GM21529 (cell line): ENCODE results near the gene CCDC152.
"Not testable (repeated sequence)": the region's sequence is repeated elsewhere in the genome, so short reads cannot be mapped to it uniquely, and the experiment has no call there.

Experiments used
- ATAC-seq: cut with Tn5 transposase; IDR thresholded peaks from one replicate; pipeline ENCODE4 v1.9.1; 2021; ENCODE audit not compliant: unreplicated experiment

Gene CCDC152

DNA sequence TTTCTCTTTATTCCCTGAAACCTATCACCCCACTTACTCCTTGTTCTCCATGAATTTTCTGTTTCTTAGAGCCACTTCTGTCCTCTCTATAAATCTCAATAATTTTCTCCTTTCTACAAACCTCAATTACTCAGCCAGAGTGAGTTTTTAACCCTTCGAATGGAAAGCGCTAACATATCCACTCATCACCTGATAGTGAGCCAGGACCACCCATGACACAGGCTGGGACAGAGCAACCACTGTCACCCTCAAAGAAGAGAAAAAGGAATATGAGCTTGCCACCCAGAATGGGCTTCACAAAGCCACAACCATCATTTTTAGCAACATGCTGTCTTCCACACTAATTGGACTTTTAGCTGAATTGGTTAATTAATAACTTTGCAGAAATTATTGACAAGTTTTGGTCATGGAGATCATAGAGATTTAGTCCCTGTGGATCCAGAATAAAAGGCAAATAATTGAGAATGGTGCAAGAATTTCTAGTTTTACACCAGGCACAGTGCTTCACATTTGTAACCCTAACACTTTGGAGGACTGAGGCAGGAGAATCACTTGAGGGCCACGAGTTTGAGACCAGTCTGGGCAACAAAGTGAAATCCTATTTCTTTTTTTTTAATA, 87.2 kb downstream of the CCDC152 start:
- no peak for ATAC-seq

DNA sequence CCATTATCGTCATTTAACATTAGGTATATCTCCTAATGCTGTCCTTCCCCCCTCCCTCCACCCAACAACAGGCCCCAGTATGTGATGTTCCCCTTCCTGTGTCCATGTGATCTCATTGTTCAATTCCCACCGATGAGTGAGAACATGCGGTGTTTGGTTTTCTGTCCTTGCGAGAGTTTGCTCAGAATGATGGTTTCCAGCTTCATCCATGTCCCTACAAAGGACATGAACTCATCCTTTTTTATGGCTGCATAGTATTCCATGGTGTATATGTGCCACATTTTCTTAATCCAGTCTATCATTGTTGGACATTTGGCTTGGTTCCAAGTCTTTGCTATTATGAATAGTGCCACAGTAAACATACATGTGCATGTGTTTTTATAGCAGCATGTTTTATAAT, 87.8 kb downstream of the CCDC152 start:
- ATAC-seq: not testable (repeated sequence)

DNA sequence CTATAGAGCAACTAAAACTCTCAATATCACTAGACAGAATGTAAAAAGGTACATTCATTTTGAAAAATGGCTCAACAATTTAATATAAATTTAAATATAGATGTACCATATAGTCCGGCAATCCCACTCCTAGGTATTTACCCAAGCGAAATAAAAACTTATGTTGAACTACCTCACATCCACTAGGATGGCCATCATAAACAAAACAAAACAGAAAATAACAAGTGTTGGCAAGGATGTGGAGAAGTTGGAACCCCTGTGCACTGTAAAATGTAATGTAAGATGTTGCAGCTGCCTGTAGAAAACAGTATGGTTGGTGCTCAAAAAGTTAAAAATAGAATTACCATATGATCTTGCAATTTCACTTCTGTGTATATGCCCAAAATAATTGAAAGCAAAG, 91.9 kb downstream of the CCDC152 start:
- no peak for ATAC-seq

DNA sequence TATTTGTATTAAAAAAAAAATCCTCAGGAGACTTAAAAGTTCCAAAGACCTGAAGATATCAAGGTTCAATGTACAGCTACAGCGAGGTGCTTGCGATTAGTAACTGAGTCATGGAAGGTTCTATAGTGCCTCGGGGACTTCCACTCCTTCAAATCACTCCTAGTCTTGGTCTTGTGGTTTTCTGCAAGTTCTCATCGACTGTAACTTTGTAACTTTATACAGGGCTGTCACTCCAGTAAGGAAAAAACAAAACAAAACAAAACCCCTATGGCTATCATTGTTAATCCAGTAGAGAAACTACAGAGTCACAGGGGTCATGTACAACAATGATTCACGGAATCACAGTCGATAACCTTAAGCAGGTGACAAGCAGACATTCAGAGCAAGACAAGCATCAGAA, 94.9 kb downstream of the CCDC152 start:
- ATAC-seq: no peak
